H1 (cell line): Measurements from ENCODE around the gene ARHGAP5.

ENCODE experiments used
- CHD2 ChIP-seq: IDR thresholded peaks from 2 replicates; pipeline ENCODE4 v1.6.1; 2012; ENCODE audit warnings: low read length, improper control_type of control experiment
- POLR2A ChIP-seq, 2 experiments: IDR thresholded peaks; 1 replicate in 1 of 2; 2 replicates in 1 of 2; pipeline ENCODE4 v1.6.1; 2011; ENCODE audit warnings: low read depth in 2 of 2, low read length in 2 of 2, mild to moderate bottlenecking in 2 of 2; ENCODE audit errors: control extremely low read depth in 1 of 2
- TF ChIP-seq, protein P1 (sequence below), 3 experiments: IDR thresholded peaks; 1 replicate in 2 of 3; 2 replicates in 1 of 3; pipeline versions ENCODE4 v1.5.1 to v1.6.1; 2011; ENCODE audit warnings: low read length in 3 of 3, mild to moderate bottlenecking in 3 of 3, inconsistent platforms in 2 of 3, low read depth in 1 of 3, moderate library complexity in 1 of 3; ENCODE audit not compliant: insufficient read depth in 1 of 3; ENCODE audit errors: control extremely low read depth in 1 of 3

DNA sequence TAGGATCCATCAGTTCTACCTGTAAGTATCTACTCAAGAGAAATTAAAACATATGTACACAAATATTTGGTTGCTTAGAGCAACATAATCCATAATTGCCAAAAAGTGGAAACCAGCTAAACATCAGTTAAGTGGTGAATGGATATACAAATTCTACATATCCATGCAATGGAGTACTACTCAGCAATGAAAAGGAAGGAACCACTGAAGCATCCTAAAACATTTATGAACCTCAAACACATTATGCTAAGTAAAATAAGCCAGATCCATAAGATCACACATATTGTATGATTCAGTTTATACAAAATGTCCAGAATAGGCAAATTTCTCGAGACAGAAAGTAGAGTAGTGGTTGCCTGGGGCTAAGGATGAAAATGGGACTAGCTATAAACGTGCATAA is 8.4 kb upstream of the ARHGAP5 start:
- no peak for TF ChIP-seq POLR2A (IDR thresholded peaks at IDR 0.05; ENCODE audit: control extremely low read depth in 1 of 2, low read depth in 2 of 2, low read length in 2 of 2)
- no peak for TF ChIP-seq CHD2
- TF ChIP-seq, protein P1, sequence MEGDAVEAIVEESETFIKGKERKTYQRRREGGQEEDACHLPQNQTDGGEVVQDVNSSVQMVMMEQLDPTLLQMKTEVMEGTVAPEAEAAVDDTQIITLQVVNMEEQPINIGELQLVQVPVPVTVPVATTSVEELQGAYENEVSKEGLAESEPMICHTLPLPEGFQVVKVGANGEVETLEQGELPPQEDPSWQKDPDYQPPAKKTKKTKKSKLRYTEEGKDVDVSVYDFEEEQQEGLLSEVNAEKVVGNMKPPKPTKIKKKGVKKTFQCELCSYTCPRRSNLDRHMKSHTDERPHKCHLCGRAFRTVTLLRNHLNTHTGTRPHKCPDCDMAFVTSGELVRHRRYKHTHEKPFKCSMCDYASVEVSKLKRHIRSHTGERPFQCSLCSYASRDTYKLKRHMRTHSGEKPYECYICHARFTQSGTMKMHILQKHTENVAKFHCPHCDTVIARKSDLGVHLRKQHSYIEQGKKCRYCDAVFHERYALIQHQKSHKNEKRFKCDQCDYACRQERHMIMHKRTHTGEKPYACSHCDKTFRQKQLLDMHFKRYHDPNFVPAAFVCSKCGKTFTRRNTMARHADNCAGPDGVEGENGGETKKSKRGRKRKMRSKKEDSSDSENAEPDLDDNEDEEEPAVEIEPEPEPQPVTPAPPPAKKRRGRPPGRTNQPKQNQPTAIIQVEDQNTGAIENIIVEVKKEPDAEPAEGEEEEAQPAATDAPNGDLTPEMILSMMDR (IDR thresholded peaks at IDR 0.05; ENCODE audit: control extremely low read depth in 1 of 3, insufficient read depth in 1 of 3, low read depth in 1 of 3, low read length in 3 of 3), result no peak
